Tibial nerve (tissue), 4 donors: ENCODE measurements around the gene LYPD3. TPM values are rescaled to one million over a fixed set of nuclear protein-coding genes. Genes with fewer than 3 reads are reported as not detected.

Experiments used
- DNase-seq, 2 donors: peaks; one replicate each; pipeline ENCODE4 v3.0.0-alpha.2; 2019; ENCODE audit warnings: low spot score in 2 of 2
- H3K27ac ChIP-seq, 4 donors: fragments of 200-600 bp; sonication (generic) in 3 of 4; one replicate each; pipeline ENCODE4 v1.5.1; 2017 to 2019; ENCODE audit warnings: mild to moderate bottlenecking in 1 of 4
- H3K27me3 ChIP-seq, 2 donors: fragments of 200-600 bp; sonication (generic) in 1 of 2; one replicate each; pipeline versions ENCODE4 v1.5.1 to v1.6.0; 2017 to 2019
- H3K36me3 ChIP-seq, 3 donors: fragments of 200-600 bp; sonication (generic); one replicate each; pipeline ENCODE4 v1.5.1; 2018 to 2019
- H3K4me1 ChIP-seq, 4 donors: fragments of 200-600 bp; sonication (generic) in 3 of 4; one replicate each; pipeline ENCODE4 v1.5.1; 2017 to 2019
- H3K4me3 ChIP-seq, 4 donors: fragments of 200-600 bp; sonication (generic) in 3 of 4; one replicate each; pipeline ENCODE4 v1.5.1; 2017 to 2019; ENCODE audit warnings: mild to moderate bottlenecking in 1 of 4, moderate library complexity in 1 of 4
- H3K9me3 ChIP-seq, 4 donors: fragments of 200-600 bp; sonication (generic) in 3 of 4; one replicate each; pipeline ENCODE4 v1.5.1; 2017 to 2019
- CTCF ChIP-seq, 5 experiments: fragments of 200-600 bp in 3 of 5; fragments of 450-650 bp in 2 of 5; sonication (generic) in 3 of 5; IDR thresholded peaks; one replicate each; pipeline ENCODE4 v1.5.1; 2016 to 2019; ENCODE audit warnings: antibody characterized with exemption in 5 of 5, mild to moderate bottlenecking in 3 of 5, moderate library complexity in 2 of 5
- EP300 ChIP-seq, 2 donors: sonication (generic); formaldehyde crosslinking; IDR thresholded peaks; one replicate each; pipeline ENCODE4 v1.6.1; 2017; ENCODE audit warnings: antibody characterized with exemption in 2 of 2, mild to moderate bottlenecking in 1 of 2
- POLR2A ChIP-seq, 2 donors: fragments of 450-650 bp; IDR thresholded peaks; one replicate each; pipeline ENCODE4 v1.6.1; 2017; ENCODE audit warnings: antibody characterized with exemption in 2 of 2, mild to moderate bottlenecking in 2 of 2, moderate library complexity in 2 of 2
- WGBS, 2 donors: methylation state at CpG; one replicate each; pipeline ENCODE4 v1.1.5; 2018; 5-methylcytosine and 5-hydroxymethylcytosine counted together
- total RNA-seq, 4 donors: library from RNA; depleted of rRNA; stranded (reverse); fragments of >200 nt; gene quantifications; one replicate each; pipeline ENCODE4 v1.1.0, GENCODE V29; 2016

The LYPD3 gene
- total RNA-seq, 4 donors from 2014 or later, result 0.42 to 0.44 TPM; not detected in 2

- no peak overlapping the region for H3K4me3 ChIP-seq
- WGBS, 2 donors, result 89 to 92% methylated on average over 3 of the region's 3 CpGs
- TF ChIP-seq POLR2A (IDR thresholded peaks at IDR 0.05) (no peak), EP300 (IDR thresholded peaks at IDR 0.05) (no peak), CTCF (IDR thresholded peaks at IDR 0.05) (no peak)
- H3K36me3 ChIP-seq, result peaks cover 0 to 50% (median 0%) of the 10 kb centered on the region in 3 donors
- DNase-seq, result no peak
- H3K9me3 ChIP-seq, result no peaks in the 10 kb centered on the region
- no peaks in the 10 kb centered on the region for H3K27me3 ChIP-seq
- peaks cover 0 to 3% (median 0%) of the 10 kb centered on the region in 4 donors for H3K4me1 ChIP-seq
- H3K27ac ChIP-seq, result no peak overlapping the region
Observed at GRCh38 chr19:43480574-43480973, 15.2 kb upstream of the LYPD3 start.

GRCh38 chr19:43479961-43480561 is 14.7 kb upstream of the LYPD3 start:
- peaks cover 0 to 8% (median 0%) of the 10 kb centered on the region in 4 donors for H3K4me1 ChIP-seq
- no peak overlapping the region for H3K4me3 ChIP-seq
- DNase-seq, result no peak
- no peaks in the 10 kb centered on the region for H3K27me3 ChIP-seq
- 90 to 92% methylated on average over 4 of the region's 4 CpGs for WGBS, 2 donors
- no peak overlapping the region for H3K27ac ChIP-seq
- TF ChIP-seq EP300 (IDR thresholded peaks at IDR 0.05), result no peak
- no peak for TF ChIP-seq CTCF (IDR thresholded peaks at IDR 0.05)
- no peak for TF ChIP-seq POLR2A (IDR thresholded peaks at IDR 0.05)
- peaks cover 0 to 48% (median 0%) of the 10 kb centered on the region in 3 donors for H3K36me3 ChIP-seq
- H3K9me3 ChIP-seq, result no peaks in the 10 kb centered on the region

GRCh38 chr19:43479226-43479625 is 13.8 kb upstream of the LYPD3 start:
- no peak for DNase-seq
- peaks cover 0 to 48% (median 0%) of the 10 kb centered on the region in 3 donors for H3K36me3 ChIP-seq
- no peak overlapping the region for H3K4me3 ChIP-seq
- H3K4me1 ChIP-seq, result peaks cover 0 to 17% (median 0%) of the 10 kb centered on the region in 4 donors
- TF ChIP-seq EP300 (IDR thresholded peaks at IDR 0.05) (no peak), CTCF (IDR thresholded peaks at IDR 0.05) (no peak), POLR2A (IDR thresholded peaks at IDR 0.05) (no peak)
- H3K27ac ChIP-seq, result no peak overlapping the region
- H3K9me3 ChIP-seq, result no peaks in the 10 kb centered on the region
- no peaks in the 10 kb centered on the region for H3K27me3 ChIP-seq
- WGBS, 2 donors, result 90 to 91% methylated on average over 15 of the region's 15 CpGs

- no peaks in the 10 kb centered on the region for H3K9me3 ChIP-seq
- no peak overlapping the region for H3K4me3 ChIP-seq
- WGBS, 2 donors, result 95 to 97% methylated on average over 3 of the region's 3 CpGs
- H3K36me3 ChIP-seq, result peaks cover 0 to 48% (median 0%) of the 10 kb centered on the region in 3 donors
- TF ChIP-seq POLR2A (IDR thresholded peaks at IDR 0.05) (no peak), EP300 (IDR thresholded peaks at IDR 0.05) (no peak), CTCF (IDR thresholded peaks at IDR 0.05) (no peak)
- H3K27ac ChIP-seq, result no peak overlapping the region
- peaks cover 0 to 18% (median 0%) of the 10 kb centered on the region in 4 donors for H3K4me1 ChIP-seq
- no peaks in the 10 kb centered on the region for H3K27me3 ChIP-seq
- no peak for DNase-seq
Observed at GRCh38 chr19:43478323-43478722, 12.9 kb upstream of the LYPD3 start.

- Histone ChIP-seq H3K4me1 (peaks cover 0 to 18% (median 0%) of the 10 kb centered on the region in 4 donors), H3K27ac (peak overlapping the region; percentile 80 to 97 (median 92)), H3K4me3 (no peak overlapping the region), H3K27me3 (no peaks in the 10 kb centered on the region), H3K9me3 (no peaks in the 10 kb centered on the region), H3K36me3 (peaks cover 0 to 32% (median 0%) of the 10 kb centered on the region in 3 donors)
- DNase-seq, result no peak
- TF ChIP-seq EP300 (IDR thresholded peaks at IDR 0.05) (no peak), CTCF (IDR thresholded peaks at IDR 0.05) (no peak)
Observed at GRCh38 chr19:43476606-43477005, 11.2 kb upstream of the LYPD3 start.
